ENCODE measurements around the gene KRT23. TPM values are rescaled to one million over a fixed set of nuclear protein-coding genes. Genes with fewer than 3 reads are reported as not detected.

KRT23 gene, protein sequence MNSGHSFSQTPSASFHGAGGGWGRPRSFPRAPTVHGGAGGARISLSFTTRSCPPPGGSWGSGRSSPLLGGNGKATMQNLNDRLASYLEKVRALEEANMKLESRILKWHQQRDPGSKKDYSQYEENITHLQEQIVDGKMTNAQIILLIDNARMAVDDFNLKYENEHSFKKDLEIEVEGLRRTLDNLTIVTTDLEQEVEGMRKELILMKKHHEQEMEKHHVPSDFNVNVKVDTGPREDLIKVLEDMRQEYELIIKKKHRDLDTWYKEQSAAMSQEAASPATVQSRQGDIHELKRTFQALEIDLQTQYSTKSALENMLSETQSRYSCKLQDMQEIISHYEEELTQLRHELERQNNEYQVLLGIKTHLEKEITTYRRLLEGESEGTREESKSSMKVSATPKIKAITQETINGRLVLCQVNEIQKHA
- polyA plus RNA-seq (2011; rRNA removed) (0.06 TPM in 1 of 2 replicates, not detected in the other), polyA minus RNA-seq (2011; rRNA and poly(A)+ RNA removed) (0.14 TPM in 1 of 2 replicates, not detected in the other)

DNA sequence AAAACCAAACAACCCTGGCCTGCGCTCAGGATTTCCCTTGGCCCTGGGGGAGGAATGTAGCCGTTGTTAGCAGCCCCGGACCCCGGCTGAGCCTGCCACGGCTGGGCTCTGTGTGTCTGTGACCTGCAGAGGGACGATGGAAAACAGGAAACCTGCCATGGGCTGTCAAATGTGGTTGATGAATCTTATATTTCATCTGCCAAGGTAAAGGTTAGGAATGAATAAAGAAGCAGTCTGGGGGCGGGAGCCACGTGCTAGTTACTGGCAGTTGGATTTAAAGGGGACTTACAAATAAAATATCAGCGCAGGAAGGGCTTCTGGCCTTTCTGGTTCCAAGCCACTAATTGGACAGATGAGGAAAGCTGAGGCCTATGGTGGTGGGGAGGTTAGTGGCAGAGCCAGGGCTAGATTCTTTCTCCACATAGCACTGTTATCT lies at the start of gene KRT23:
Gene KRT23, minus strand, starts transcription at position 263 of the 436 bp plus-strand sequence. CDS start 1,043 bp downstream, outside the sequence.
- TF ChIP-seq, protein P1, sequence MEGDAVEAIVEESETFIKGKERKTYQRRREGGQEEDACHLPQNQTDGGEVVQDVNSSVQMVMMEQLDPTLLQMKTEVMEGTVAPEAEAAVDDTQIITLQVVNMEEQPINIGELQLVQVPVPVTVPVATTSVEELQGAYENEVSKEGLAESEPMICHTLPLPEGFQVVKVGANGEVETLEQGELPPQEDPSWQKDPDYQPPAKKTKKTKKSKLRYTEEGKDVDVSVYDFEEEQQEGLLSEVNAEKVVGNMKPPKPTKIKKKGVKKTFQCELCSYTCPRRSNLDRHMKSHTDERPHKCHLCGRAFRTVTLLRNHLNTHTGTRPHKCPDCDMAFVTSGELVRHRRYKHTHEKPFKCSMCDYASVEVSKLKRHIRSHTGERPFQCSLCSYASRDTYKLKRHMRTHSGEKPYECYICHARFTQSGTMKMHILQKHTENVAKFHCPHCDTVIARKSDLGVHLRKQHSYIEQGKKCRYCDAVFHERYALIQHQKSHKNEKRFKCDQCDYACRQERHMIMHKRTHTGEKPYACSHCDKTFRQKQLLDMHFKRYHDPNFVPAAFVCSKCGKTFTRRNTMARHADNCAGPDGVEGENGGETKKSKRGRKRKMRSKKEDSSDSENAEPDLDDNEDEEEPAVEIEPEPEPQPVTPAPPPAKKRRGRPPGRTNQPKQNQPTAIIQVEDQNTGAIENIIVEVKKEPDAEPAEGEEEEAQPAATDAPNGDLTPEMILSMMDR (IDR thresholded peaks at IDR 0.05; ENCODE audit: low read depth, low read length) = no peak
- POLR2A ChIA-PET = no interaction called here

DNA sequence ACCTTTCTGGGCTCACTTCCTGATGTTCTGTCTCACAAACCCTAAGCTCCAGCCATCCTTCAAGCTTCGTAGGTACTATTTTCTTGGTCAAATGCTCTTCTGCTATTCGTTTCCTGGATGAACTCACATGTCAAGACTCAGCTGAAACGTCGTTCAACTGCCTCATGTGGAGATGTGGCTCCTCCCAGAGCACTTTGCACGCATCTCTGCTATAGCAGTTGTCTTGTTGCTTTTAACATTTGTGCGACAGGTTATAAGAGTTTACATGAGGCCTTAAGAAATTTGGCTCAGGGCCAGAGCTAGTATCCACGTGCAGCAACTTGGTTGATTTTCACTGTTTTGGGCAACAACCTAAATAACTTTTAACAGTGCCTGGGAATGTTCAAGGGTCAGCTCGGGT lies 49.5 kb upstream of the KRT23 start:
- DNase-seq (ENCODE audit: low read depth, low spot score) = no peak
- Histone ChIP-seq H3K27me3 (ENCODE audit: control insufficient read depth, insufficient read depth, low read length) (no peaks in the 10 kb centered on the region), H3K4me3 (ENCODE audit: low read depth, low read length) (no peak overlapping the region), H3K27ac (ENCODE audit: low read depth, low read length) (no peak overlapping the region), H3K9me3 (ENCODE audit: control insufficient read depth, insufficient read depth, low read length) (no peaks in the 10 kb centered on the region)
- TF ChIP-seq, protein P1 (IDR thresholded peaks at IDR 0.05; ENCODE audit: low read depth, low read length) = no peak
- ChIA-PET CTCF (no interaction called here), POLR2A (no interaction called here)

More for the DNA sequence above, at the start of gene KRT23:
- no peak for DNase-seq (ENCODE audit: low read depth, low spot score)
- H3K4me3 ChIP-seq (ENCODE audit: low read depth, low read length) = no peak within 1 kb of the TSS
- CTCF ChIA-PET = no interaction called here
- peaks cover 5% of the 10 kb centered on the region; the same call in 1 of the 2 replicates for H3K9me3 ChIP-seq (ENCODE audit: control insufficient read depth, insufficient read depth, low read length)
- H3K27me3 ChIP-seq (ENCODE audit: control insufficient read depth, insufficient read depth, low read length) = no peaks in the 10 kb centered on the region
- H3K27ac ChIP-seq (ENCODE audit: low read depth, low read length) = no peak within 1 kb of the TSS

DNA sequence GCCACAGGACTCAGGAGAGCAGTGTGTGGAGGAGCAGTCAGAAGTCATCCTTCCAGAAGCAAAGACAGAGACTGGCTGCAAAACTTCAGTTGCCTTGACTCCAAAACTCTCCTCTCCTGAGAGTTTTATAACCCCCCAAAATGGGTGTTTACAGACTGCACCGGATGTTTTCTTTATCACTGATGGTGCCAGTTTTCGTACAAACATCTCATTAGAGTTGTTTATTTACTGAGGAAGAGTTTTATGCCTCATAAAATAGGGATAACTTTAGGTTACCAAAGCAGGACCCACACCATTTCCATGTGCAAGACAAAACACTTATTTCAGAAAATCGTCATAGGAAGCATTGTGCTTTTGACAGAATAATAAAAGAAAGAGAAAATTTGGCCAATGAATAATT lies 46.8 kb upstream of the KRT23 start, which contains the start of gene KRT40:
Gene KRT40, minus strand, starts transcription at position 101 of the 400 bp plus-strand sequence. Its CDS starts 53 bp downstream, at position 48.
- Histone ChIP-seq H3K27me3 (ENCODE audit: control insufficient read depth, insufficient read depth, low read length) (no peaks in the 10 kb centered on the region), H3K27ac (ENCODE audit: low read depth, low read length) (no peak within 1 kb of the TSS), H3K9me3 (ENCODE audit: control insufficient read depth, insufficient read depth, low read length) (no peaks in the 10 kb centered on the region), H3K4me3 (ENCODE audit: low read depth, low read length) (no peak within 1 kb of the TSS)
- POLR2A ChIA-PET = no interaction called here
- DNase-seq (ENCODE audit: low read depth, low spot score) = no peak
- TF ChIP-seq, protein P1 (IDR thresholded peaks at IDR 0.05; ENCODE audit: low read depth, low read length) = no peak
- CTCF ChIA-PET = no interaction called here

DNA sequence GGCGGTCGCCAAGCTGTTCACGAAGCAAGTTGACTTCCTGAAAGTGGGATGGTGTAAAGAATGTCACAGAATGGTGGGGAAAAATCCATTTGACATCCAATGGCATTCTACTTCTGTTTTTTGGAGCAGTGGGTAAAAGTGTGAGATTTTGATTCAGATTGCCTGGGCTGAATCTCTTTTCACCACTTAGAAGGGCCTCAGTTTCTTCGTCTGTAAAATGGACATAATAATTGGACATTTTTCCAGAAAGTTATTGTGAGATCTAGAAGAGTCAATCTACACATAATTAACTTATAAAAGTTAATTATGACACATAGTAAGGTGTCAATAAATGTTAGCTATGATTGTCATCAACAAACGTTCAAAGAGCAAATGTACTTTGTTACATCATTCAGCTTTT lies 43.7 kb upstream of the KRT23 start:
- ChIA-PET CTCF (interaction anchor here (0.7 to 1.1 kb wide), 2 partner anchors 27 to 341 kb away, joined by 3 read pairs; no protein-coding TSS in a partner anchor), POLR2A (no interaction called here)
- TF ChIP-seq, protein P1 (IDR thresholded peaks at IDR 0.05; ENCODE audit: low read depth, low read length) = no peak
- Histone ChIP-seq H3K27me3 (ENCODE audit: control insufficient read depth, insufficient read depth, low read length) (no peaks in the 10 kb centered on the region), H3K4me3 (ENCODE audit: low read depth, low read length) (no peak overlapping the region), H3K9me3 (ENCODE audit: control insufficient read depth, insufficient read depth, low read length) (no peaks in the 10 kb centered on the region), H3K27ac (ENCODE audit: low read depth, low read length) (no peak overlapping the region)
- DNase-seq (ENCODE audit: low read depth, low spot score) = no peak

DNA sequence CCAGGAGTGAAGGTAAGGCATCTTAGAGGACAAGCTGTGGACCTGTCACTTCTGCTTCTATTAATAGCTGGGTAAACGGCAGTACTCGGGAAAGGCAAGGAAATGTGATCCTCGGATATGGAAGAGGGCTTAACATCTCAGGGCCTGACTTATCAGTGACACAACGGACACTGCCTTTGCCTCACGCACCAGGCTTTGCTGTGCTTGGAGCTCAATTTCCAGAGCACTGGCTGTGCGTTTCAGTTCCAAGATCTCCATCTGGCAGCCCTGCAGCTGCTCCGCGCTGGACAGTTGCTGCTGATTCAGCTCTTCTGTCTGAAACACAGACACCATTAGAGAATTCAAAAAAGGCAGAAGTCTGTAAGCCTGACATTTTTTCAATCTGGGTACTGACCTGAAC lies 43.1 kb upstream of the KRT23 start:
- DNase-seq (ENCODE audit: low read depth, low spot score) = no peak
- TF ChIP-seq, protein P1 (IDR thresholded peaks at IDR 0.05; ENCODE audit: low read depth, low read length) = no peak
- ChIA-PET CTCF (interaction anchor here (0.7 to 1.1 kb wide), 2 partner anchors 28 to 342 kb away, joined by 3 read pairs; no protein-coding TSS in a partner anchor), POLR2A (no interaction called here)
- Histone ChIP-seq H3K27ac (ENCODE audit: low read depth, low read length) (no peak overlapping the region), H3K4me3 (ENCODE audit: low read depth, low read length) (no peak overlapping the region), H3K9me3 (ENCODE audit: control insufficient read depth, insufficient read depth, low read length) (no peaks in the 10 kb centered on the region), H3K27me3 (ENCODE audit: control insufficient read depth, insufficient read depth, low read length) (no peaks in the 10 kb centered on the region)
